Activated gamma-delta T cell treated with anti-CD3 and anti-CD28 coated beads, Interleukin-2, amount 50 U/mL, for 16 hours (primary cell): ENCODE data around the gene NOL4L.
"Not testable (repeated sequence)": the region's sequence is repeated elsewhere in the genome, so short reads cannot be mapped to it uniquely, and the experiment has no call there.

Experiments used
- DNase-seq: peaks from one replicate; pipeline ENCODE4 v3.0.0-alpha.2; 2020; ENCODE audit warnings: low read depth

The NOL4L gene

GRCh38 chr20:32470025-32470861 lies 114.9 kb downstream of the NOL4L start:
- DNase-seq: no peak

GRCh38 chr20:32468860-32469259 lies 116.3 kb downstream of the NOL4L start:
- no peak for DNase-seq

DNA sequence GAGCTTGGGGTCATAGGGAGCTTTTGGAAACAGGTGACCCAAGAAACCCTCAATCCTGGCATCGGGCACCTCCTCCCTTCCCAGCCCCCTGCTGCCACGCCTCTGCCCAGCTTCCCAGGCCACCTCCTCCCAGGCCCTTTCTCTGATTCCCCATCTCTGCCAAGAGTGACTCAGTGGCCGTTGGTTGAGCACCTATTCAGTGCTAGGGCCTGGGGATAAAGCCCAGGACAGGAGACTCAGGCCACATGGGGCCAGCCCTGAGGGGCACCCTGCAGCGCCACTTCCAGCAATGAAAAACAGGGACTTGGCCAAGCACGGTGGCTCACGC lies 116.9 kb downstream of the NOL4L start:
- no peak for DNase-seq

DNA sequence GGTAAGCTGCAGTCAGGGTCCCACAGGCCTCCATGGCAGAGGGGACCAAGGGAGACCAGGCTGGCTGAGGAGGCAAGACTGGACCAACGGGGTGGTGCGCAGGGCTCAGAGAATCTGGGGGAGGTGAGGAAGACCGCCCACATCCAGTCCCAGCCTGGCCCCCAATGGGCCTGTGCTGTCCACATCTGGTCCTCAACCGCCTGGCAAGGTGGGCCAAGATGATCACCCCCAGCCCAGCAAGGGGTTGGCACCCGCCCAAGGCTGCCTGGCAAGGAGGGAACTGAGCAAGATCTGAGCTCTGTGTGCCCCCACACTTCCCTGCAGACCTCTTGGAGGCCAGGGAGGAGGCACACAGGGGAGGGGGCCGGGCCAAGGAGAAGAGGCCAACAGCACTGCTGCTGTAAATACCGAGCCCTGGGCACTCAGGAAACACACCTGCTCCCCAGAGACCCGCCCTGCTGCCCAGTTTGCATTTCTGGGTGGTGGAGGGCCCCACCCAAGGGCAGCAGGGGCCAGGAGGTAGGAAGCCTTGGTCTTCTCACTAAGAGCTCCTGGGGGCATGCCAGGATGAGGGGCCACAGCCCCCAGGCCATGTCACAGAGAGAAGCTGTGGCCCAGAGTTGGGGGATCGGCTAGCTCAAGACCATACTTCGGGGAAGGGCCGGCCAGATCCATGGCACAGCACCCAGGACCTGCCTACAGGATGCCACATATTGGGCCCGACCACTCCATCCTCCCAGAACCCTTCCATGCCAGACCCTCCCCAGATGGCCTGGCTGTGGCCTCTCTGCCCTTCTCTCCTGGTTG lies 117.4 kb downstream of the NOL4L start:
- no peak for DNase-seq

- DNase-seq: no peak
Measured at GRCh38 chr20:32466739-32467505, 118.2 kb downstream of the NOL4L start.

DNA sequence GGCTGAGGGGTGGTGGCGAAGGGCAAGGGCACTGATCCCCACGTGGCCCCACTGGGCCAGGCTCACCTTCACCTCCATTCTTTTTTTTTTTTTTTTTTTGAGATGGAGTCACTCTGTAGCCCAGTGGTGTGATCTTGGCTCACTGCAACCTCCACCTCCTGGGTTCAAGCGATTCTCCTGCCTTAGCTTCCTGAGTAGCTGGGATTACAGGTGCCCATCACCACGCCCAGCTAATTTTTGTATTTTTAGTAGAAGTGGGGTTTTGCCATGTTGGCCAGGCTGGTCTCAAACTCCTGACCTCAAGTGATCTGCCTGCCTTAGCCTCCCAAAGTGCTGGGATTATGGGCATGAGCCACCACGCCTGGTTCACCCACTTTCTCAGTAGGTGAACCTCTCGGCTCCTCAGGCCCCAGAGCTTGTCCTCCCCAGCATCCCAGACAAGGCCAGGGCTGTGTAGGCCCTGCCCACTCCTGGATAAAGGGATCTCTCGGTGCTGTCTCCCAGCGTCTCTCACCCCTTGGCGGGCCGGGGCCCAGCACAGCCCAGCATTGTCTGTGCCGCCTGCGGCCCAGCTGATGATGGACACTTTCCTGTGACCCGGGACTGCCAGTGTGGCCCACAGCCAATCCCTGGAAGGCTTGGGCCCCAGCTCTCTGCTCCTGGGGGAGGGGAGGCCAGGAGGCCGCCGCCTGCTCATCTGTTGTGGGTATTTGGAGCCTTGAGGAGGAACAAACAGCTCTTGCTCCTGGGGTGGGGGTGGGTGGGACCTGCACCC lies 119.0 kb downstream of the NOL4L start:
- not testable (repeated sequence) for DNase-seq

GRCh38 chr20:32465092-32465900 lies 119.8 kb downstream of the NOL4L start:
- no peak for DNase-seq

DNA sequence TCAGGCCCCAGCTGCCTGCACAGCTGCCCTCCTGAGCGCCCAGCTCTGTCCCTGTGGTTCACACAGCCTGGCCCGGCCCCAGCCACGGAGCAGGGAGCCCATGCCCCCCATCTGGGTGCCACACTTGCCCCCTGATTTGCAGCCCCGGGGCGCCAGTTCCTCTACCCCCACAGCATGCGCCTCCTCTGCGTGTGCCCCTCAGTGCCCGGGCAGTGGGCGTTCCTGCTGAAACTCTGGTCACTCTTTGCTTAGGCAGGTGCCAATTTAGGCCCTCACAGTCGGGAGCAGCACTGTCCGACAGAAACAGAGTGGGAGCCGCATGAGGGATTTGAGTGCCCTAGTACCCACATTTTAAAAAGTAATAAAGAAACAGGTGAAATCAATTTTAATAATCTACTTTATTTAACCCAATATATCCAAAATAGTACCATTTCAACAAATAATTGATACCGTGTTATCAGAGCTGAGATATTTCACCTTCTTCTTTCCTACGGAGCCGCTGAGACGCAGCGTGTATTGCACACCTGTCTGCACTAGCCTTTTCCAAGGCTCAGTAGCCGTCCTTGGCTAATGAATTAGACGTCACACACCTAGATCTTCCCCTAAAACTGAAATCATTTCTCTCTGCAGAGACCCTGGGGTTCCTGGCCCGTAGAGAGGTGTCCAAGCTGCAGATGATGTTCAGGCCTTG lies 120.6 kb downstream of the NOL4L start:
- no peak for DNase-seq

- DNase-seq: no peak
Measured at GRCh38 chr20:32463642-32464400, 121.3 kb downstream of the NOL4L start.

- DNase-seq: no peak
Measured at GRCh38 chr20:32462900-32463641, 122.1 kb downstream of the NOL4L start.

DNA sequence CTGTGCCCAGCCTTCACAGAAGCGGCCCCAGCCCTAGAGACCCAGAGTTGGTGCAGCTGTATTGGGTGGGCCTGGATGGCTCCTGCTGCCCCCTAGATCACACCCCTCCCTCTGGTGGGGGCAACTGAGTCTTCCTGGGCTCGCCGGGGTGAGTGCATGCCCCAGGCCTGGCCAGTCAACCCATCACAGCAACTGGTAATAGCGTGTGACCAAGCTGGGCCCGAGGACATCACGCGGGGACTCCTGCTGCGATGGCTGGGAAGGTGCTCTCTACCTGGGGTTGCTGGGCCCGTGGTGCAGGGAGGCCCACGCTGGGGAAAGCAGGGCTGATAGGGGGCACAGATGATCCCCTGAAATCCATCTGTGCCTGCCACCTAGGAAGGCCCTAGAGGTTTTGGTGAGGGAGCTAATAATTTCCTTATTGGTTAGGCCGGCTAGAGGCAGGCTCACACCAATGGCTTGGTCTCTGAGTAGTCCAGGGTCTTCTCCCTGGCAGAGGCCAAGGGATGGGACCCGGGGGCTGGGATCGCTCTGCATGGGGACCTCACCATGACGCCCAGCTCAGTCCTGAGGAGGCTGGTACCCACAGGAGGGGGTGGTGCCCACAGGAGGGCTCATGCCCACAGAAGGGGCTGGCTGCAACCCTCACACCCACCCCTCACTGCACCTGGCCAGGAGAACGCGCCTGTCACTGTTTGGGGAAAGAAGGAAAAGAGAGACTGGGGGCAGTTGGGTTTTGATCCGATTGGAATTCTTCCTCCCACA lies 123.1 kb downstream of the NOL4L start:
- no peak for DNase-seq

DNA sequence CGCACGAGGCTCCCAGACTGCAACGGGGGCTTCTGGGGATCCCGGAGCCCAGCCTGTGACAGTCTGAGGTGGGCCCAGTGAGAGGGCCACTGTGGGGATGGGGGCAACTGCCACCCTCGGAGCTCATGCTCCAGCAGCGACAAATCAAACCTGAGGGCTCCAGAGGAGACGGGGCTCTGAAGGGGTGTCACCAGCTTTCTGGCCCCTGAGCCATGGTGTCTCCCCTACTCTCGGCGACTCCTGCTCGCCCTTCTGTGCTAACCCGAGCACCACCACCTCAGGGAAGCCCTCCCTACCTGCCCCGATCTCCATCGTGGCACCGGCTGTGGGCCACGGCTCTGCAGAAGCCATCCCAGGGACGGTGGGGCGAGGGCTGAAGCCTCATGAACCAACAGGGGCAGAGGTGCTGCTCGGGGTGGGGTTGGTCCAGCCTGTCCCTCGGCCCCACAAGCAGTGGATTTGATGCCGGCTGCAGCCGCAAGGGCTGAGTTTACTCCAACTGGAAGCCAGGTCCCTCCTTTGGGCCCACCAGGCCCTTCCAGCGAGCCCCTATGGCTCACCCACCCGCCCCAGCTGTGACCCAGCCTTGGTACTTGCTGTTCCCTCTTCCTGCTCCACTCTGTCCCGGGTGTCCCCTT lies 124.3 kb downstream of the NOL4L start:
- DNase-seq: no peak

DNA sequence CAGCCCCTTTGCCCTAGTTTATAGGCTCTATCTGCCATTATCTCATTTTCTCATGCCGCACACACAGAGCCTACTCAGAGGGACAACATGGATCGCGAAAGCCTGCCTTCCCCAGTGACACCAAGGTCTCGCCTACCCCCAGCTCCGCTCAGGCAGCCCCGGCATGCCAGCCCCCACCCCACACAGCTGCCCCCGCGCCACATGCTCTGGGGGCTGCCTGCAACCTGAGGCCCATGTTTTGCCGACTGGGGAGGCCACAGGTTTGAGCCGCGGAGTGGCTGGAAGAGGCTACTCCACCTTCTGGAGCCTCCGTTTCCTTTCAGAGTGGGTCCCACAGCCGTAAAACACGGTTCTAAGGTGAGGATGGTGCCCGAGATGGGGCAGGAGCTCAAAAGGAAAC lies 124.9 kb downstream of the NOL4L start:
- DNase-seq: no peak

GRCh38 chr20:32458837-32459220 lies 126.3 kb downstream of the NOL4L start:
- DNase-seq: no peak

DNA sequence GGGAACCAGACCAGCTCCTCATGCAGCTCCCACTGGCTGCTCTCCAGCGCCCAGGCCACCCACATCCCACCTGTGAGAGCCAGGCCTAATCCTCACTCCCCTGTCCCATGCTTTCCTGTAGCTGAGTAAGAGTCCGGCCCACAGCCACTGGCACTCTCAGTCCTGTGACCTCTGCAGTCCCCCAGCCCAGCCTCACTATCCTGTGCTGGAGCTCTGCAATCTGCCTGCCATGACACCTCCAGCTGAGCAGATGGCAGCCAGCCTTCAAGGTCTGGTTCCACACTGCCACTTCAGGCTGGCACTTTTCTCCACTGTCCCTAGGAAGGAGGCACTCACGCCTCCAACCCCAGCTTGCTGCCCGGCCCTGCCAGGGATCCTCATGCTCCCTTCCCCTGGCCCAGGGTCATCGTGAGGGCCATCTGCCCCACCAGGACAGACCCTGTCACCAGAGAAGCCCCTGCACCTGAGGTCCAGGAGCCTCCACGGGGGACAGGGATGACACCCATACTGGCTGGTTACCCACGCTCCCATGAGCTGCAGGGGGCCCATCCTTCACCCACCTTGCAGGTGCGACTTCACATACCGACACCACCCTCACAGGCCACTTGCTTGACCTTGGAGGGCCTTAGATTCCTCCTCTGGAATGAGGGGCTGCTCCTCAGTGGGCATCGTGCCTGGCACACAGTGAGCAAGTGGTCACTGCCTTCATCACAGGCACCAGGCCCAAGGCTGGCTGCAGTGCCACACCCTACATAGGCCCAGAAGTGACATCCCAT lies 126.9 kb downstream of the NOL4L start:
- no peak for DNase-seq

DNA sequence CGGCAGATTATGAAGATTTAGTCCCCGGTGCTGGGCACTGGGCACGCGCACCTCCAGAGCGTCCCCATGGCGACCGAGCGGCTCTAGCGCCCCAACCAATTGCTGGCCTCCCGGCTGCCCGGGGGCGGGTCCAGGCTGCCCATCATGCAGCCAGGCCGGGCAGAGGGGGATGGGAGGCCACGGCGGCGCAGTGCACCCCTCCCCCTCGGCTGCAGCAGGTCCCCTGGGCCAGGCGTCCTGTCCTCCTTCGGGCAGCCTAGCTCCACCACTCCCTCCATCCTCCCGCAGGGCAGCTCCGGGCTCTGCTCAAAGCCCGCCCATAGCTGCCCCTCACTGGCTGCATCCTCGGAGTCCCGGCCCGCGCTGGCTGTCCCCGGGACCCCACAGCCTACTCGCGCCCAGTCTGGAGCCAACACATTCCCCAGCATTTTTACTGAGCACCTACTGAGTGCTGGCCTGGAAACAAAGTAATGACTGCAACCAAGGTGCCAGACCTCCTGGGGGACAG lies 127.6 kb downstream of the NOL4L start:
- no peak for DNase-seq
